Endothelial cell of umbilical vein (primary cell): ENCODE results near the gene EPSTI1. TPM values are rescaled to one million over a fixed set of nuclear protein-coding genes. Genes with fewer than 3 reads are reported as not detected.

Experiments used
- BruUV-seq: library from RNA; stranded (reverse); fragments of 400-500 nt; replicated peaks from 2 replicates; lab custom pipeline; 2021; lab: Mats Ljungman, UMichigan
- CTCF ChIA-PET: fragments of 300-600, 350-600 bp; sonication (Branson Sonifier 250); formaldehyde crosslinking; loops from one replicate; lab custom pipeline; 2021; ENCODE audit warnings: antibody characterized with exemption, inconsistent platforms; lab: Charles Lee
- POLR2A ChIA-PET: fragments of 300-600, 350-600 bp; sonication (Branson Sonifier 250); formaldehyde crosslinking; loops from one replicate; lab custom pipeline; 2021; ENCODE audit warnings: antibody characterized with exemption, inconsistent platforms; lab: Charles Lee
- DNase-seq: peaks from one replicate; pipeline ENCODE4 v3.0.0-alpha.2; 2011; ENCODE audit warnings: low read depth, low spot score
- FAIRE-seq: peaks from 2 replicates; lab custom pipeline; 2011; peaks lifted over from hg19 to GRCh38; lab: Jason Lieb, UNC
- H2AFZ ChIP-seq: 2 replicates; pipeline ENCODE4 v1.6.0; 2012; ENCODE audit warnings: low read depth, low read length, control low read depth, inconsistent platforms
- H3K27ac ChIP-seq: 2 replicates; pipeline ENCODE4 v1.5.1; 2011; ENCODE audit warnings: low read depth, mild to moderate bottlenecking, control low read depth, low read length, moderate library complexity; ENCODE audit not compliant: insufficient read depth
- H3K27me3 ChIP-seq, 2 experiments: 2 replicates each; pipeline versions ENCODE4 v1.6.0 to v1.6.1; 2011; ENCODE audit warnings: low read length in 2 of 2, mixed read lengths in 1 of 2; ENCODE audit not compliant: control insufficient read depth in 2 of 2, insufficient read depth in 2 of 2
- H3K36me3 ChIP-seq, 2 experiments: 2 replicates in 1 of 2; 3 replicates in 1 of 2; pipeline ENCODE4 v1.5.1; 2011; ENCODE audit warnings: low read length in 2 of 2, mild to moderate bottlenecking in 1 of 2, moderate library complexity in 1 of 2; ENCODE audit not compliant: control insufficient read depth in 2 of 2, insufficient read depth in 2 of 2; ENCODE audit errors: extremely low read depth in 1 of 2
- H3K4me1 ChIP-seq: 3 replicates; pipeline ENCODE4 v1.5.1; 2011; ENCODE audit warnings: mild to moderate bottlenecking, low read length; ENCODE audit not compliant: control insufficient read depth, insufficient read depth; ENCODE audit errors: extremely low read depth
- H3K4me2 ChIP-seq: 2 replicates; pipeline ENCODE4 v1.6.1; 2011; ENCODE audit warnings: low read length, control low read depth, mixed read lengths; ENCODE audit not compliant: insufficient read depth
- H3K4me3 ChIP-seq, 3 experiments: fragments of 200-600 bp in 1 of 3; sonication (generic), shearing (Covaris generic) in 1 of 3; replicated peaks in 1 of 3; 2 replicates each; pipeline ENCODE4 v1.5.1; 2011 to 2016; ENCODE audit warnings: control low read depth in 3 of 3, low read length in 3 of 3, mild to moderate bottlenecking in 2 of 3, inconsistent platforms in 1 of 3, low read depth in 1 of 3, moderate library complexity in 1 of 3; ENCODE audit not compliant: insufficient read depth in 1 of 3
- H3K79me2 ChIP-seq: 2 replicates; pipeline ENCODE4 v1.6.0; 2012; ENCODE audit warnings: low read length, inconsistent platforms; ENCODE audit not compliant: control insufficient read depth, insufficient read depth
- H3K9ac ChIP-seq: replicated peaks from 2 replicates; pipeline ENCODE3; 2011; ENCODE audit warnings: low read length, control low read depth; ENCODE audit not compliant: insufficient read depth; ENCODE audit errors: extremely low read depth
- H3K9me1 ChIP-seq: replicated peaks from 3 replicates; pipeline ENCODE4 v1.6.0; 2011; ENCODE audit warnings: mild to moderate bottlenecking, low read length; ENCODE audit not compliant: control insufficient read depth, insufficient read depth; ENCODE audit errors: extremely low read depth
- H3K9me3 ChIP-seq: replicated peaks from 2 replicates; pipeline ENCODE4 v1.5.1; 2012; ENCODE audit warnings: low read length, inconsistent platforms; ENCODE audit not compliant: control insufficient read depth, insufficient read depth
- H4K20me1 ChIP-seq: replicated peaks from 2 replicates; pipeline ENCODE3; 2011; ENCODE audit warnings: mild to moderate bottlenecking, low read length; ENCODE audit not compliant: control insufficient read depth, insufficient read depth; ENCODE audit errors: extremely low read depth
- EZH2 ChIP-seq: IDR thresholded peaks from 2 replicates; pipeline ENCODE4 v1.6.1; 2012; ENCODE audit warnings: borderline replicate concordance, low read depth, mild to moderate bottlenecking, moderate library complexity, low read length, inconsistent platforms; ENCODE audit not compliant: severe bottlenecking
- FOS ChIP-seq: IDR thresholded peaks from 2 replicates; pipeline ENCODE4 v1.6.1; 2011; ENCODE audit warnings: mild to moderate bottlenecking, low read length, moderate library complexity, borderline replicate concordance; ENCODE audit not compliant: insufficient read depth
- GATA2 ChIP-seq: IDR thresholded peaks from 2 replicates; pipeline ENCODE4 v1.7.0; 2011; ENCODE audit warnings: low read depth, mild to moderate bottlenecking, moderate library complexity, mixed read lengths, low read length; ENCODE audit not compliant: insufficient read length, insufficient read depth
- JUN ChIP-seq: IDR thresholded peaks from 2 replicates; pipeline ENCODE4 v1.6.1; 2011; ENCODE audit warnings: borderline replicate concordance, low read depth; ENCODE audit not compliant: insufficient read length, insufficient read depth
- MYC ChIP-seq: IDR thresholded peaks from one replicate; pipeline ENCODE4 v1.6.1; 2011; ENCODE audit warnings: mild to moderate bottlenecking, low read depth, low read length
- POLR2A ChIP-seq: IDR thresholded peaks from 2 replicates; pipeline ENCODE4 v1.6.1; 2012; ENCODE audit warnings: low read depth, mild to moderate bottlenecking, control low read depth, low read length
- POLR2AphosphoS5 ChIP-seq: IDR thresholded peaks from 2 replicates; pipeline ENCODE4 v1.6.1; 2012; ENCODE audit warnings: low read depth, mild to moderate bottlenecking, control low read depth, low read length, moderate library complexity; ENCODE audit not compliant: insufficient read depth
- dilution Hi-C: fragments of 300-500 bp; cut with MboI; formaldehyde crosslinking; loops from one replicate; pipeline ENCODE4 v1.15.0; 2019; ENCODE audit warnings: low sequenced_read_pairs; ENCODE audit not compliant: extremely low pct_ligation_motif_present
- intact Hi-C: fragments of 100-400 bp; cut with micrococcal nuclease; formaldehyde crosslinking; loops from one replicate; pipeline ENCODE4 v1.10.0; 2022
- polyA plus RNA-seq, 4 experiments: library from polyadenylated mRNA; depleted of rRNA in 3 of 4; stranded (reverse) in 3 of 4; unstranded in 1 of 4; fragments of >200 nt; gene quantifications; 2 replicates each; pipeline versions ENCODE4 v1.2.1 to v1.2.3, GENCODE V29; 2011 to 2012; ENCODE audit warnings: missing spikeins in 1 of 4
- total RNA-seq: library from RNA; stranded (reverse); gene quantifications from 2 replicates; pipeline ENCODE4 v1.2.3, GENCODE V29; 2021
- TF ChIP-seq, protein P1 (sequence below), 2 donors: IDR thresholded peaks; 1 replicate in 1 of 2; 2 replicates in 1 of 2; pipeline ENCODE4 v1.5.1; 2011; ENCODE audit warnings: low read length in 2 of 2, mild to moderate bottlenecking in 2 of 2, moderate library complexity in 2 of 2, control low read depth in 1 of 2, inconsistent platforms in 1 of 2, low read depth in 1 of 2; ENCODE audit not compliant: insufficient read depth in 1 of 2; ENCODE audit errors: extremely low read depth in 1 of 2
- TF ChIP-seq, protein P2 (sequence below): IDR thresholded peaks from 2 replicates; pipeline ENCODE4 v1.6.1; 2011; ENCODE audit not compliant: insufficient read depth, insufficient read length

Gene EPSTI1
- total and polyA plus RNA-seq, 2 donors (not counting 3 experiments of a cell fraction or from before 2014, with no cell fraction given), result 0.77 to 3.1 TPM

DNA sequence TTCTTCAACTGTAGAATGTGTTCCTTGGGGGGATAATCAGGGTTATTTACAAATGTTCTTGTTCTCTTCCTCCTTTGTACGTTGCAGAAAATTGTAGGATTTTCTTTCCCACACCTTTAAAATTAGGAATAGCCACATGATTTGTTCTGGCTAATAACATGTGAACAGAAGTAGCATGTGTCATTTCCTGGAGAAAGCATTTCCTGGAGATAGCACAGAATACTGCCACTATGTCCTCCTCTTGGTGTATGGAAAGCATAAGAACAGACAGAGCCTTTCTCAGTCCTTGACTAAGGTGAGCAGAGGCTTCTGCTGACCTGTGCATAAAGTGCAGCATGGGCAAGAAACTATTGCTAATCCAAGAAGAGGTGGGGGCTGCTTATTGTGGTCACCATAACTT lies 108.9 kb downstream of the EPSTI1 start:
- FAIRE-seq, result peak; percentile 26

More for the DNA sequence above, 108.9 kb downstream of the EPSTI1 start:
- no peaks in the 10 kb centered on the region for H3K36me3 ChIP-seq
- dilution Hi-C loops (no loop called here), intact Hi-C loops (loop anchor here (5.0 kb wide), 1 partner anchor 904 kb away; the partner anchor contains the start of gene ENOX1)
- H4K20me1 ChIP-seq, result no peaks in the 10 kb centered on the region
- no peaks in the 10 kb centered on the region for H3K79me2 ChIP-seq
- CTCF ChIA-PET, result interaction anchor here (1.7 kb wide), 1 partner anchor 921 kb away, joined by 7 read pairs; no protein-coding TSS in a partner anchor
- TF ChIP-seq, protein P1, sequence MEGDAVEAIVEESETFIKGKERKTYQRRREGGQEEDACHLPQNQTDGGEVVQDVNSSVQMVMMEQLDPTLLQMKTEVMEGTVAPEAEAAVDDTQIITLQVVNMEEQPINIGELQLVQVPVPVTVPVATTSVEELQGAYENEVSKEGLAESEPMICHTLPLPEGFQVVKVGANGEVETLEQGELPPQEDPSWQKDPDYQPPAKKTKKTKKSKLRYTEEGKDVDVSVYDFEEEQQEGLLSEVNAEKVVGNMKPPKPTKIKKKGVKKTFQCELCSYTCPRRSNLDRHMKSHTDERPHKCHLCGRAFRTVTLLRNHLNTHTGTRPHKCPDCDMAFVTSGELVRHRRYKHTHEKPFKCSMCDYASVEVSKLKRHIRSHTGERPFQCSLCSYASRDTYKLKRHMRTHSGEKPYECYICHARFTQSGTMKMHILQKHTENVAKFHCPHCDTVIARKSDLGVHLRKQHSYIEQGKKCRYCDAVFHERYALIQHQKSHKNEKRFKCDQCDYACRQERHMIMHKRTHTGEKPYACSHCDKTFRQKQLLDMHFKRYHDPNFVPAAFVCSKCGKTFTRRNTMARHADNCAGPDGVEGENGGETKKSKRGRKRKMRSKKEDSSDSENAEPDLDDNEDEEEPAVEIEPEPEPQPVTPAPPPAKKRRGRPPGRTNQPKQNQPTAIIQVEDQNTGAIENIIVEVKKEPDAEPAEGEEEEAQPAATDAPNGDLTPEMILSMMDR (IDR thresholded peaks at IDR 0.05; ENCODE audit: extremely low read depth in 1 of 2, insufficient read depth in 1 of 2, low read depth in 1 of 2, low read length in 2 of 2), result no peak
- TF ChIP-seq GATA2 (no peak), POLR2A (no peak), POLR2AphosphoS5 (no peak), JUN (peak; percentile 32), MYC (no peak), FOS (peak; percentile 18), EZH2 (no peak)
- TF ChIP-seq, protein P2, sequence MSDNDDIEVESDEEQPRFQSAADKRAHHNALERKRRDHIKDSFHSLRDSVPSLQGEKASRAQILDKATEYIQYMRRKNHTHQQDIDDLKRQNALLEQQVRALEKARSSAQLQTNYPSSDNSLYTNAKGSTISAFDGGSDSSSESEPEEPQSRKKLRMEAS, result no peak
- H3K9me1 ChIP-seq, result no peaks in the 10 kb centered on the region
- POLR2A ChIA-PET, result no interaction called here
- H3K9ac ChIP-seq, result no peak overlapping the region
- H3K27ac ChIP-seq, result no peak overlapping the region
- no peak overlapping the region for H2AFZ ChIP-seq
- BruUV-seq, result no TSS peak
- H3K4me2 ChIP-seq, result peak overlapping the region; percentile 20
- H3K4me1 ChIP-seq, result peaks cover 7% of the 10 kb centered on the region
- no peaks in the 10 kb centered on the region for H3K9me3 ChIP-seq
- peaks cover 0 to 2% of the 10 kb centered on the region in 2 experiments for H3K27me3 ChIP-seq
- H3K4me3 ChIP-seq, result no peak overlapping the region
- peak; percentile 51 for DNase-seq
